HG02840 (cell line): ENCODE measurements around the gene PCDH9.

Source experiments
- ATAC-seq: cut with Tn5 transposase; IDR thresholded peaks from one replicate; pipeline ENCODE4 v1.9.1; 2021; ENCODE audit warnings: mild to moderate bottlenecking, moderate library complexity, moderate number of reproducible peaks; ENCODE audit not compliant: unreplicated experiment, low FRiP score

Gene PCDH9

GRCh38 chr13:67094952-67095351 is 135.2 kb downstream of the PCDH9 start:
- no peak for ATAC-seq

GRCh38 chr13:67094078-67094477 is 136.1 kb downstream of the PCDH9 start:
- no peak for ATAC-seq

DNA sequence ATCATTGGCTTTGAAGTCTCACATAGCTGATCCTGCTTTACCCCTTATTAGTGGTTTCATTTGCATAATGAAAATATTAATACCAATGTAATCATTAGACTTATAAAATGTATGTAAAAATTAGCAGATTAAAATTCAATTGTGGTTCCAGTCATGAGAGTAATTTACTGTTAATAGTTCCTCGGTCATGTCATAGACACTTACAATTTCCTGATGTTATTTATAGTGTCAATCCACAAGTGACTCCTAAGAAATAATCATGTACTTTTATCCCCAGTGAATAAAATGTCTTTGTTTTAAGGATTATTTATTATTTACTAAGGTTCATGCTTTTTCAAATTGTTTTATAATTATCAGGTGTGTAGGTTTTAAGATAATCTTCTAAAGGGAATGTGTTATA is 138.5 kb downstream of the PCDH9 start:
- no peak for ATAC-seq

DNA sequence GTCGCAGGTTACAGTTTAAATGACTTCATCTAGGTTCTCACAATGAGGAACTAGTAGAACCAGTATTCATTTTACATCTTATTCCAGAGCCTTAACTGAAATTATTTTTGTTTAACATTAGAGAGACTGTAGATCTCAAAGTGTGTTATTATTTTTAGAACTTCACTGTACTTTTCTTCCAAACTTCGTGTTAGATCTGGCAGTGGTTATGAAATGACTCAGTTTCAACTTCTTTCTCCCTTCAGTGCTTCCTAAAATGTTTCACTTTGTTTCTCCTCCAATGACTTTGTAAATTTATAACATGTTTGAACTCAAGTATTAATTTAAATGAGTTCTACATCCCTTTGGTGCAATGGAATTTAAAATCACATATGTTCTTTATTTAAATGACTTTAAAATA is 139.3 kb downstream of the PCDH9 start:
- no peak for ATAC-seq

DNA sequence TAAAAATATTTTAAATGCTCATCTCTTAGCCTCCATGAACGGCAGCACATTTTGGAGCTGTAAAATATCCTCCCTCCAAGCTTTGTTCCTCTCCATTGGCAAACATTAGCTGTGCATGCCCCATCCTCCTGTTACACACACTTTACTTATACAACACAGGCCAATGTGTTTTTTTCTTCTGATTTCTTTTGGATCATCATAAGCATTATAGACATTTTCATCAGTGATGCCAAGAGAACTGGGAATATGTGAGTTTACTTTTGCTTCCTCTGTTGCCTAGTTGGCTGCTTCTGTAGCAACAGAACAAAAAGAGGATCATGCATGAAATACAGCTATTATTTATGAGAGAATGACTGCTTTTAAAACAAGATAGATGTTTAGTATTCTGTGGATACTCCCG is 142.6 kb downstream of the PCDH9 start:
- ATAC-seq = no peak

DNA sequence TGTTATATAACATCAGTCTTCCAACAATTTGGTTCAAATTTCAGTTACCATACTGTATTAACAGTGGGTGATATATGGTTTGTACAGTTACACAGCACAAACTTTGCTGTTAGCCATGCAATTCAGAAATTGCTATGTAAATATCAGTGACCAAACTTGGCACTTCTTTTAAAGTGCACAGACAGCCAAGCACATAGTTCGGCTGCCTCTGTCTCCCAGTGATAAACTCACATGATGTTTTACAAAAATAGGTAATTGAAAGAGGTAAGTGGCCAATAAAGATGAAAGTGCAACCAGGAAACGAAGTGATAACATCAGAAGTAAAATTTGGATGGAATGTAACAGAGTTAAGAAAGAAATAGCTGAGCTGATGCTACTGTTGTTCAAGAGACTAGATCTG is 143.9 kb downstream of the PCDH9 start:
- ATAC-seq = no peak

GRCh38 chr13:67084066-67084465 is 146.1 kb downstream of the PCDH9 start:
- no peak for ATAC-seq

GRCh38 chr13:67083519-67083918 is 146.6 kb downstream of the PCDH9 start:
- no peak for ATAC-seq

- no peak for ATAC-seq
Measured at GRCh38 chr13:67080351-67080750, 149.8 kb downstream of the PCDH9 start.

DNA sequence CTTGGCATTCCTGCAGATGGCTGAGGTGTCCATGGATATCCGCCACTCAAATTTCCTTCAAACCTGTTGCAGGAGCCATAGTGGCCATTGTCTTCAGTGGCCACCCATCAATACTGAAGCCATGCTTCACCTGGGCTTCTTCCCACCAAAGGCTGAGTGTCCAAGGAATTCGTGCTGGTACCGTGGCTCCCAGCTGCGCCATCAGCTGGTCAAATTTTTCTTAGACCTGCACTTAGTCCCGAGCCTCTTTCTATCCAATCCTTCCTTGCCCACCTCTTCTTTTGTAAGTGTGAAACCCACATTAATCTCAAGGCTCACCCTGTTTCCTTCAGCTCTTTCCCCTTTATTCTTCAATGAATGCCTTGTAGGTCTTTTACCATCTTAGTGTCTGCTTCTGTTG is 152.1 kb downstream of the PCDH9 start:
- no peak for ATAC-seq

DNA sequence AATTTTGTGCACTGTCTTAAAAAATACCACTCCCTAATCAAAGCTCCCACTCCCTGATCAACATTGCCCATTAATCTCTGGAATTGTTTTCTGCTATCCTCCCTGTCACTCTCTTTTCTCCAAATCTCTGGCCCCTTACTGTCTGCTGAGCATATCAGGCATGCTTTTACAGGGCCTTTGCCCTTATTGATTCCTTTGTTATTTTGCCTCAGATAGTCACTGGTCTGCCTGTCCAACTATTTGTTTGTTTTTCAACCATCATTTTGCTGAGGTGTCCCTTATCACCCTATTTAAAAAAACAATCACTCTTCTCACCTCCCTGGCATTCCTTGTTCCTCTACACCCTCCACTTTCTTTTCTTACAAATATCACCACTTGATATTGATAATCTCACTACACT is 153.0 kb downstream of the PCDH9 start:
- no peak for ATAC-seq

DNA sequence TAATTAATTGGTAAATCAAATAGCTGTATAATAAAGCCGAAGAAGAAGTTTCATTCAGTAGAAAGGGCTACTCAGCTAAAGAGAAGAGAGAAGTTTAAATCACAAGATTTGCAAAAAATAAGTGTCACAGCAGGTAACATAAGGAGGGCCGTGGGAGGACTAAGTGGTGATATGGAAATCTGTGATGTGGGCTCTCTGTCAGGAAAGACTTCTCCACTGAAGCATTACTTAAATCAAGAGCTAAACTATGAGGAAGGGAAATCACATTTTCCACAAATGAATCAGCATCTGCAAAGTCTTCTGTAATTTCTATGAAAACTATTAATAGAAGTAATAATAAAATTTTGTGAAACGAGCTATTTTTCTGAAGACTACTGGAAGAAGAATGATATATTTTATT is 153.8 kb downstream of the PCDH9 start:
- no peak for ATAC-seq

DNA sequence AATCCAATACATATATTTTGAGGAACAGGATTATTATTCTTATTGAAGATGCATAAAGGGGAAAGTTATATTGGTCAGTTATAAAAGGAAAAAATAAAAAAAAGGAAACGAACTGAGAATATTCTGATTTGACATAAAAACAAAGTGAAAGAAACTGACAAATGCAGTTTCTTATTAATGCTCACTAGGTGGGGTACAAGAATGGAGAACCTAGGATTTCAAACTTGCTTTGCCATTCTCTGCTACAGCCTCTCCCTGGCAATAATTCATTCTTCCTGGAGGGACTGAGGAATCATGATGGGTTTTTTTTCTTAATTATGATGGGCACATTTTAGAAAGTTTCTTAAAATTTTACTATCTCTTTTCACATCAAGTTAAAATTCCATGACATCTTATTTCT is 154.9 kb downstream of the PCDH9 start:
- ATAC-seq = no peak

DNA sequence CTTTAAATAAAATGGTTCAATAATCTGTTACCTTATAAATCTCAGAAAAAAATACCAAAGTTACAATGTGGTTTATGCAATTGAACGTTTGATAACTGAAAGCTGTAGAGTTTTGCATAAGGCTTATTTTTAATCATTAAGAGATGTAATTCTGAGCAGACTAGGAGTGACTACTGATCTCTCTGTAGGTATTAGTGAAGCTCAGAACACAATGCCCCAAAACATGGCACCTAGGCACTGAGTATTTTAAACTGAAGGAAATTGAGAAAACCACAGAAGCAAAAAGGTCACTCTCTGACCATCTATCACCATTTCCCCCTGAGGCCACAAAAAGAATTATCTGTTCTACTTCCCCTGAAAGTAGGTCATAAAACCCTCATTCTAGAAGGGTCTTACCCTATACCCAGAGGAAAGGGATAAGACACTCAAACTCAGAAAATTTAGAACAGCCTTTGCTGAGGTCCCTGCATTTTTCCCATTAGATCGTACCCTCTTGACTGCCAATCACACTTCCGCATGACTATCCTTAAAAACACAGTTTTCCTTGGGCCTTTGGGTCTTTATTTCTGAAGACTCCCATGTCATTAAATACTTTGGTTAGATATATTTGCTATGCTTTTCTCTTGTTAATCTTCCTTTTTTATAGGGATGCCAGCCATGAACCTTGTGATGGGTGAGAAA is 158.1 kb downstream of the PCDH9 start:
- no peak for ATAC-seq

- ATAC-seq = no peak
Measured at GRCh38 chr13:67070306-67070705, 159.8 kb downstream of the PCDH9 start.

DNA sequence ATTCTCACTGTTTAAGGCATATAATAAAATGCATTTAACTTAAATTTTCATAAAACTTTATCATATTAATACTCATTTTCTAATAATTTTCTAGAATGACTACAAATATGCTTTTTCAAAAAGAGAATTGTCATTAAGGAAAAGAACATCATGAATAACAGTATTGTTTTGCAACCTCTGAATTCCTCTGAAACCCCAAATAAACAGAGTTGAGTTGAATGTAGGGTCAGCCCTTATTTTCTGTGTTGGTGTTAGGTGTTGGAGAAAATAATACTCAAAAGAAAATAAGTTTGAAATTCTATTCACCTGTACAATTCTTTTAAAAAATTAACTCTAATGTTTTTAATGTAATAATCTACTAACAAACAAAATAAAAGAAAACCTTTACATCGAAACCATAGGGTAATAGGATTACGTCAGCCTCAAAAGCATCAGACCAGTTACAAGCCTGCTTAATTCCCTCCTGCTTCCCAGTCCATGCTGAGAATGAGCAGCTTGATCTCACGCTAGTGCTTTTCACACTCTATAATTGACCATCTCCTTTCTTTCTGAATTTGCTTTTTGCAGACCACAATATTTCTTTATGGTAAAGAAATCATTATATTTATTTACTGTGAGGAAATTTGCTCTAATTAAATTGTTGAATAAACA is 160.9 kb downstream of the PCDH9 start:
- no peak for ATAC-seq

DNA sequence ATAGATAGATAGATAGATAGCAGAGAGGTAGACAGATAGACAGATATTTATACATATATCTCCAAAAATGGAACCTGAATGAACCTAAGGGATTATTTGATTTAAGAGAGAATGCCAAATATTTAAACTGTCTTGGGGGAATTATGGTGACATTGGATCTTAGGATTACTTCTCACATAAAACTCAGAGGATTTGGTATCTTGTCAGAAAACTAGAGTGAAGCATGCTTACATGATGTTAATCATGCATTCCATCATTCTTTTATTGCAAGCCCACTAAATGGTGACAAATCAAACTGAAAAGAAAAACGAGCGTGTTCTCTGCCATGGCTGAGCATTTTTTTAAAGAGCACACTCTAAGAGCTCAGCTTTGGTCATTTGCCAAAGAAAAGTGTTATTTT is 165.2 kb downstream of the PCDH9 start:
- no peak for ATAC-seq

GRCh38 chr13:67063036-67063435 is 167.1 kb downstream of the PCDH9 start:
- no peak for ATAC-seq

DNA sequence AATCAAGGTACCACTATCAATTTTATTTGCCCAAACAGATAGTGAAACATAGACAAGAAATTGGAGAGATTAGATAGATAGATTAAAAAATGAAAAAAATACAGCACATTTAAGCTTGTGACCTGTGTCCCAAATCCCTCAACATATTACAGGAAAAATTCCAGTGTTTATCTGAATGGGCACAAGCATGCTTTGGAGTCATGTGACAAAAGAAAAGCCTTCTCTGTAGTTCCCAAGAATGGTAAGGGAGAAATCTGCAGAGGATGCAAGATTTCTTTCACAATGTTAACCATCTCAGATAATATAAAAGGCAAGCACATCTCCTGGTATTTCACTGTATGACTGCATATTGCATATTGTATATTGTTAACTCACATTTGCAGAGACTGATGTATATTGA is 168.0 kb downstream of the PCDH9 start:
- ATAC-seq = no peak

GRCh38 chr13:67061750-67062149 is 168.4 kb downstream of the PCDH9 start:
- no peak for ATAC-seq

DNA sequence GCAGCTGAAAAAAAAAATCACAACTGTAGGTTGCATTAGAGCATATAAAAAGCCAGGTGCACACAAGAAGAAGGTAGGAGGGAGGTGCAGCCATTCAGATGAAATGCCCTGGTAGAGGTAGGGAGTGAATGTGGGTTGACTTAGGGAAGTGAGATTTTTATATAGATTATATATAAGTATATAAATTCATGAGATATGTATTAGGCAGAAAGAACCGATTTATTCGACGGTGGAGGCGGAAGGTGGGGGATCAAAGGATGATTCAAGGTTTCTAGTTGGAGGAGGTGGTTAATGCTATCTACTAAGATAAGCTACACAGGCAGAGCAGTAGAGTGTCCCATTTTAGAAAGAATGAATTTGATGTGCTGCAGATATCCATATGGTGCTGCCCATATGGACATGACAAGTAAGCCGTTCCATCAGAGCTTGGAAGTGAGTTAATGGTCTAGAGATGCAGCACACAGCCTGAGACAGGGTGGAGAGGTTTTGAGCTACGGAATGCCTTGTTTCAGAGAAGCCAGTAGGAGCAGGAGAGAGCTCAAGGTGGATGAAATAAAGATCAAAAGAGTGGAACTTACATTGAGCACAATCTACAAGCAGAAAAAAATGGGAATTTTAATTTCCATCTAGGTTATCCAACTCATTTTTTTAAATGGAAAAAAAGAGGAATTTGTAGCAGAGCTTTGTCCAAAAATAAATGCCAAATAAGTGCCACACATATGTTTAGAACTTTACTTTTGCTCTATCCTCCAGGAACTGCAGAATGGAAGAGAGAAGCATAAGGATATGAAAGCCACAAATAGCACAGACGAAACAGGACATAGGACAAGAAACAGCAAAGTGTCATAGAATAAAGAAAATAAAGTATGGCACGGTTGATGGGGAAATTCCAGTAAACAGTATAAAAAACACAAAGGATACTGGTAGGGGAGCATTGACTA is 177.3 kb downstream of the PCDH9 start:
- no peak for ATAC-seq
